ENCODE results near the gene SPNS1.

SPNS1 gene

GRCh38 chr16:29025735-29026134, 51.2 kb downstream of the SPNS1 start:
- in situ Hi-C loops (cut with MboI; ENCODE audit: low sequenced_read_pairs) = no loop called here

GRCh38 chr16:29028457-29029167, 54.0 kb downstream of the SPNS1 start:
- in situ Hi-C loops (cut with MboI; ENCODE audit: low sequenced_read_pairs) = no loop called here

GRCh38 chr16:29029168-29029994, 54.8 kb downstream of the SPNS1 start:
- in situ Hi-C loops (cut with MboI; ENCODE audit: low sequenced_read_pairs) = no loop called here

- in situ Hi-C loops (cut with MboI; ENCODE audit: low sequenced_read_pairs) = no loop called here
These were observed 55.7 kb downstream of the SPNS1 start for GRCh38 chr16:29030086-29030840.

Measured in HL-60/S4 treated with retinoic acid at 250 ng/mL for 4 days and 3 days (cell line).